ENCODE measurements around the gene NDUFB11.

- no peak for TF ChIP-seq CTCF (conservative IDR thresholded peaks at IDR 0.05; ENCODE audit: low read length)
- no peak for TF ChIP-seq EZH2phosphoT487 (IDR thresholded peaks at IDR 0.05; ENCODE audit: borderline replicate concordance, low read depth, low read length)
Measured at GRCh38 chrX:47191806-47192401, 47.4 kb upstream of the NDUFB11 start.

All from OCI-LY7 (cell line).